C4-2B (cell line): ENCODE results near the gene DSN1.

Source experiments
- ZFX ChIP-seq: fragments of 450-650 bp; IDR thresholded peaks from 2 replicates; pipeline ENCODE4 v1.6.1; 2017
- TF ChIP-seq, protein P1 (sequence below): fragments of 450-650 bp; conservative IDR thresholded peaks from 2 replicates; pipeline ENCODE4 v1.5.1; 2017; ENCODE audit warnings: mild to moderate bottlenecking

DNA sequence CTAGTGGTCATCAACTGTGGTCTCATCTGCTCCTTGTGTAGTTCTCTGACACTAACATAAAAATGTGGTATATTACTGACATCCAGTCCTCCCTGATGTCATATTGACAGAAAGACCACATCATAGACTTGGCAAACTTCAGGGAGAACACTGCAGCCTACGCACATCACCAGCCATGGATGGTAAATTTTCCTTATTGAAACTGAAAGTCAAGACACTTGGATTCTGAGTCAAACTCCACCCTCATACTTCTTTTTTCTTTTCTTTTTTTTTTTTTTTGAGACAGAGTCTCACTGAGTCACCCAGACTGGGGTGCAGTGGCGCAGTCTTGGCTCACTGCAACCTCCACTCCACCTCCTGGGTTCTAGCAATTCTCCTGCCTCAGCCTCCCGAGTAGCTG, 53.1 kb downstream of the DSN1 start:
- TF ChIP-seq, protein P1, sequence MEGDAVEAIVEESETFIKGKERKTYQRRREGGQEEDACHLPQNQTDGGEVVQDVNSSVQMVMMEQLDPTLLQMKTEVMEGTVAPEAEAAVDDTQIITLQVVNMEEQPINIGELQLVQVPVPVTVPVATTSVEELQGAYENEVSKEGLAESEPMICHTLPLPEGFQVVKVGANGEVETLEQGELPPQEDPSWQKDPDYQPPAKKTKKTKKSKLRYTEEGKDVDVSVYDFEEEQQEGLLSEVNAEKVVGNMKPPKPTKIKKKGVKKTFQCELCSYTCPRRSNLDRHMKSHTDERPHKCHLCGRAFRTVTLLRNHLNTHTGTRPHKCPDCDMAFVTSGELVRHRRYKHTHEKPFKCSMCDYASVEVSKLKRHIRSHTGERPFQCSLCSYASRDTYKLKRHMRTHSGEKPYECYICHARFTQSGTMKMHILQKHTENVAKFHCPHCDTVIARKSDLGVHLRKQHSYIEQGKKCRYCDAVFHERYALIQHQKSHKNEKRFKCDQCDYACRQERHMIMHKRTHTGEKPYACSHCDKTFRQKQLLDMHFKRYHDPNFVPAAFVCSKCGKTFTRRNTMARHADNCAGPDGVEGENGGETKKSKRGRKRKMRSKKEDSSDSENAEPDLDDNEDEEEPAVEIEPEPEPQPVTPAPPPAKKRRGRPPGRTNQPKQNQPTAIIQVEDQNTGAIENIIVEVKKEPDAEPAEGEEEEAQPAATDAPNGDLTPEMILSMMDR = no peak
- no peak for TF ChIP-seq ZFX
